ENCODE results near the gene LIPE.

LIPE gene

DNA sequence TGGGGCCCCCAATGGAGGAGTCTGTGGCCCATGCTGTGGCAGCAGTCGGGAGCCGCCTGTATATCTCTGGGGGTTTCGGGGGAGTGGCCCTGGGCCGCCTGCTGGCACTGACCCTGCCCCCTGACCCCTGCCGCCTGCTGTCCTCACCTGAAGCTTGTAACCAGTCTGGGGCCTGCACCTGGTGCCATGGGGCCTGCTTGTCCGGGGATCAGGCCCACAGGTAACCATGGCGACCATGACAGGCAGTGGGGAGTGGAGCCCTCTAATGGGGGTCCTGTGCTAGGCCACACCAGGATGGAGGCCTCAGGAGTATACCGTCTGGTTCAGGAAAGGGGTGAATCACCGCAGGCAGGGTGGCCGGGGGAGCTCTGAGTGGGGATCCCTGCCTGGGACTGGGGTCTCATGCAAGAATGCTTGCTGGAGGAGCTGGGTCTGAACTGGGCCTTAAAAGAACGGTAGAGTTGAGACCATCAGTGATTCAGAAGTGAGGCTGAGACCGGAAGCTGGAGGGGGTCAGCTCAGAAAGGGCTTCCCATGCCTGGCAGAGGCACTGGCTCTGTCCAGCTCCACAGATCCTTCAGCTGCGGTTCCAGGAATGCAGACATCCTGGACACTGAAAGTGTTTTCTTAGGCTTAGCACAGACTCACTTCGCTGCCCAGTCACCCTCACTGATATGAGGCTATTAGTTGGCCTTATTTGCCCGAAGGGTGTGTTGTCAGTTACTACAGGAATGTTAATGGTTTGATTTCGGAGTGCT is 66.2 kb downstream of the LIPE start:
- H3K27me3 ChIP-seq (ENCODE audit: control insufficient read depth, insufficient read depth, low read length), result no peaks in the 10 kb centered on the region
- H3K9ac ChIP-seq (ENCODE audit: low read length), result no peak overlapping the region
- no peak overlapping the region for H3K4me3 ChIP-seq (ENCODE audit: low read length)
- peaks cover 7% of the 10 kb centered on the region for H3K36me3 ChIP-seq (ENCODE audit: control insufficient read depth, low read depth, low read length)
- H3K9me3 ChIP-seq (ENCODE audit: control insufficient read depth, low read depth, low read length), result no peaks in the 10 kb centered on the region
- H3K4me1 ChIP-seq (ENCODE audit: control insufficient read depth, low read depth, low read length), result no peaks in the 10 kb centered on the region
- H3K27ac ChIP-seq (ENCODE audit: low read length), result no peak overlapping the region

GRCh38 chr19:42357290-42357689 is 69.9 kb downstream of the LIPE start:
- H3K4me3 ChIP-seq (ENCODE audit: low read length), result no peak overlapping the region
- H3K27me3 ChIP-seq (ENCODE audit: control insufficient read depth, insufficient read depth, low read length), result no peaks in the 10 kb centered on the region
- no peak overlapping the region for H3K9ac ChIP-seq (ENCODE audit: low read length)
- H3K36me3 ChIP-seq (ENCODE audit: control insufficient read depth, low read depth, low read length), result peaks cover 11% of the 10 kb centered on the region
- no peaks in the 10 kb centered on the region for H3K9me3 ChIP-seq (ENCODE audit: control insufficient read depth, low read depth, low read length)
- H3K27ac ChIP-seq (ENCODE audit: low read length), result no peak overlapping the region
- H3K4me1 ChIP-seq (ENCODE audit: control insufficient read depth, low read depth, low read length), result no peaks in the 10 kb centered on the region

DNA sequence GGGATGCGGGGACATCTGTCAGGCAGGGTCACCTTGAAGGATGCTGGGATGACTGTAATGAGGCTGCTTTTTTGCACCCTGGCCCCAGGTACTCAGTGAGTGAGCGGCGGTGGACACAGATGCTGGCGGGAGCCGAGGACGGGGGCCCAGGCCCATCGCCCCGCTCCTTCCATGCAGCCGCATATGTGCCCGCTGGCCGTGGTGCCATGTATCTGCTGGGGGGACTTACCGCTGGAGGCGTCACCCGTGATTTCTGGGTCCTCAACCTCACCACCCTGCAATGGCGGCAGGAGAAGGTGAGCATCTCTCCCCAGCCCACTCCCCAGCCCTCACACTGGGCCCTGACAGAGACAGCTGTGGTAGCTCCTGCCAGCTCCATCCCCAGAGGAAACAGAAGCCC is 70.5 kb downstream of the LIPE start:
- H3K36me3 ChIP-seq (ENCODE audit: control insufficient read depth, low read depth, low read length), result peaks cover 11% of the 10 kb centered on the region

GRCh38 chr19:42355896-42356295 is 71.3 kb downstream of the LIPE start:
- H3K27ac ChIP-seq (ENCODE audit: low read length), result no peak overlapping the region
- H3K27me3 ChIP-seq (ENCODE audit: control insufficient read depth, insufficient read depth, low read length), result no peaks in the 10 kb centered on the region
- H3K4me1 ChIP-seq (ENCODE audit: control insufficient read depth, low read depth, low read length), result no peaks in the 10 kb centered on the region
- peaks cover 11% of the 10 kb centered on the region for H3K36me3 ChIP-seq (ENCODE audit: control insufficient read depth, low read depth, low read length)
- H3K4me3 ChIP-seq (ENCODE audit: low read length), result no peak overlapping the region
- no peak overlapping the region for H3K9ac ChIP-seq (ENCODE audit: low read length)
- no peaks in the 10 kb centered on the region for H3K9me3 ChIP-seq (ENCODE audit: control insufficient read depth, low read depth, low read length)

More for the DNA sequence above, 70.5 kb downstream of the LIPE start:
- Histone ChIP-seq H3K4me3 (ENCODE audit: low read length) (no peak overlapping the region), H3K4me1 (ENCODE audit: control insufficient read depth, low read depth, low read length) (no peaks in the 10 kb centered on the region), H3K9ac (ENCODE audit: low read length) (no peak overlapping the region), H3K27ac (ENCODE audit: low read length) (no peak overlapping the region), H3K9me3 (ENCODE audit: control insufficient read depth, low read depth, low read length) (no peaks in the 10 kb centered on the region), H3K27me3 (ENCODE audit: control insufficient read depth, insufficient read depth, low read length) (no peaks in the 10 kb centered on the region)

DNA sequence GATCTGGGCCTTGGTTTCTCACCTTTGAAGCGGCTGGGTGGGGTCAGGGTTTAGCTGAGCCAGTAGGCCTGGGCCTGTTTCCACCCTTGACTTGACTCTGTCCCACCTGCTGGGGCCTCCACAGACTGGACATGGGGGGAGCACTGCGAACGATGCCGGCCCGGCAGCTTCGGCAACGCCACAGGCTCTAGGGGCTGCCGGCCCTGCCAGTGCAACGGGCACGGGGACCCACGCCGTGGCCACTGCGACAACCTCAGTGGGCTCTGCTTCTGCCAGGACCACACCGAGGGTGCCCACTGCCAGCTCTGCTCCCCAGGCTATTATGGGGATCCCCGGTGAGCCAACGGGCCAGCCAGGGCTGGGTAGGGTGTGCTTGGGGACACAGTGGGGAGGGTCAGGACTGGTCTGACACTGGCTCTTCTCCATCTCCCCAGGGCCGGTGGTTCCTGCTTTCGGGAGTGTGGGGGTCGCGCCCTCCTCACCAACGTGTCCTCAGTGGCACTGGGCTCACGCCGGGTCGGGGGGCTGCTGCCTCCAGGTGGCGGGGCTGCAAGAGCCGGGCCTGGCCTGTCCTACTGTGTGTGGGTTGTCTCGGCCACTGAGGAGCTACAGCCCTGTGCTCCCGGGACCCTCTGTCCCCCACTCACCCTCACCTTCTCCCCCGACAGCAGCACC is 73.7 kb downstream of the LIPE start:
- Histone ChIP-seq H3K4me1 (ENCODE audit: control insufficient read depth, low read depth, low read length) (no peaks in the 10 kb centered on the region), H3K9me3 (ENCODE audit: control insufficient read depth, low read depth, low read length) (no peaks in the 10 kb centered on the region), H3K4me3 (ENCODE audit: low read length) (no peak overlapping the region), H3K36me3 (ENCODE audit: control insufficient read depth, low read depth, low read length) (peaks cover 11% of the 10 kb centered on the region), H3K27ac (ENCODE audit: low read length) (no peak overlapping the region), H3K27me3 (ENCODE audit: control insufficient read depth, insufficient read depth, low read length) (no peaks in the 10 kb centered on the region), H3K9ac (ENCODE audit: low read length) (no peak overlapping the region)

GRCh38 chr19:42352301-42353259 is 74.6 kb downstream of the LIPE start:
- Histone ChIP-seq H3K9ac (ENCODE audit: low read length) (no peak overlapping the region), H3K9me3 (ENCODE audit: control insufficient read depth, low read depth, low read length) (no peaks in the 10 kb centered on the region), H3K4me3 (ENCODE audit: low read length) (no peak overlapping the region), H3K4me1 (ENCODE audit: control insufficient read depth, low read depth, low read length) (no peaks in the 10 kb centered on the region), H3K27ac (ENCODE audit: low read length) (no peak overlapping the region), H3K36me3 (ENCODE audit: control insufficient read depth, low read depth, low read length) (peaks cover 11% of the 10 kb centered on the region), H3K27me3 (ENCODE audit: control insufficient read depth, insufficient read depth, low read length) (no peaks in the 10 kb centered on the region)
